NCI-H2196 treated with DMSO at 0.1 percent for 48 hours (cell line): Measurements from ENCODE around the gene GCSH.
A peak's percentile ranks its signal among the peaks of the same experiment; 100 is the strongest.
"Not testable (repeated sequence)": the region's sequence is repeated elsewhere in the genome, so short reads cannot be mapped to it uniquely, and the experiment has no call there.

Experiments used
- DNase-seq: peaks from one replicate; lab custom pipeline; 2025; ENCODE audit not compliant: unreplicated experiment; lab: John Stamatoyannopoulos, UW

The GCSH gene

GRCh38 chr16:81095953-81096714 lies at the start of gene GCSH:
Gene GCSH (minus strand): TSS chr16:81096395. CDS start chr16:81096278, 117 bp downstream.
- peak; percentile 84 for DNase-seq

GRCh38 chr16:81143921-81144471 lies 47.8 kb upstream of the GCSH start:
- no peak for DNase-seq

GRCh38 chr16:81142864-81143263 lies 46.7 kb upstream of the GCSH start:
- no peak for DNase-seq

- no peak for DNase-seq
These were observed 45.0 kb upstream of the GCSH start for GRCh38 chr16:81140930-81141780.

- no peak for DNase-seq
These were observed 42.8 kb upstream of the GCSH start for GRCh38 chr16:81138831-81139557.

DNA sequence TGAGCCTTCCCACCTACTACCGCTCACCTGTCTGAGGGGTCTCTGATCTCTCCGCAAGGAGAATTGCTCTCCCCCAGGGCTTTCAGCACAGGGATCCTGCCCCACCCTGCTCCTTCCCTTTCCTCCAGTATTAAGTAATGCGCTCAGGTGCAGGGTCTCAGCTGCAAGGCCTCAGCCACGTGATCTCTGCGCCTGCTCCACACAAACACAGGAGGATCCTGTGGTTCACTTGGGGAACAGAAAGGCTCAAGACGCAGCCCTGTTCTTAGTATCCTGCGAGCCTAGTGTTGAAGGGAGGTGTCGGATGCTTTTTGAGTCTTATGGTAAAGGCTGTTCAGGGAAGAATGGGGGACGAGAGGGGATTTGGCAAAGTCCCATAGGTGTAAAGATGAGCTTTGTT lies 41.6 kb upstream of the GCSH start:
- no peak for DNase-seq

GRCh38 chr16:81136390-81137335 lies 40.5 kb upstream of the GCSH start:
- DNase-seq, result no peak

- no peak for DNase-seq
These were observed 33.9 kb upstream of the GCSH start for GRCh38 chr16:81130126-81130525.

DNA sequence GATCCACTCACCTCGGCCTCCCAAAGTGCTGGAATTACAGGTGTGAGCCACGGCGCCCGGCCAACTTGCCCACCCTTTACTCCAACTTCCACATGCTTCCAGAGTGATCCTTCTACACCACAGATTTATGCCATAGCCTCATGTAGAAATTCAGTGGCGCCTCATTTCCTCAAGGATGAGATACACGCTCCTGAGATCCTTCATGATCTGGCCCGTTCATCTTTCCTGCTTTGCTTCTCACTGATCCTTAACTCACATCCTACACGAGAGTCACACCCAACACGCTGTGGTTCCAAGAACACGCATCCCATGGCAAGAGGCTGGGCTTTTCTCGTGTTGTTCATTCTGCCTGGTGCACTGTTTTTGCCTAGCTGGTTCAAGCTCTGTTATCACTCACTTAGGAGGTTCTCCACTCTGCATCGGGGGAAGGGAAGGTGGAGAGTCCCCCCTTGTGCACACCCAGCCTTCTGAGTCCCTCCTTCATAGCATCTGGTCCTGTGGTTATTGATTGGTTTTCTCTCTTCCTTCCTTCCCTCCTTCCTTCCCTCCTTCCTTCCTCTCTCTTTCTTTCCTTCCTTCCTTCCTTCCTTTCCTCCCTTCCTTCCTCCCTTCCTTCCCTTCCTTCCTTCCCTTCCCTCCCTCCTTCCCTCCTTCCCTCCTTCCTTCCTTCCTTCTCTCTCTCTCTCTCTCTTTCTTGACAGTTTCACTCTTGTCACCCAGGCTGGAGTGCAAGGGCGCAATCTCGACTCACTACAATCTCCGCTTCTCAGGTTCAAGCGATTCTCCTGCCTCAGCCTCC lies 32.7 kb upstream of the GCSH start:
- no peak for DNase-seq

GRCh38 chr16:81127051-81127450 lies 30.9 kb upstream of the GCSH start:
- DNase-seq, result no peak

DNA sequence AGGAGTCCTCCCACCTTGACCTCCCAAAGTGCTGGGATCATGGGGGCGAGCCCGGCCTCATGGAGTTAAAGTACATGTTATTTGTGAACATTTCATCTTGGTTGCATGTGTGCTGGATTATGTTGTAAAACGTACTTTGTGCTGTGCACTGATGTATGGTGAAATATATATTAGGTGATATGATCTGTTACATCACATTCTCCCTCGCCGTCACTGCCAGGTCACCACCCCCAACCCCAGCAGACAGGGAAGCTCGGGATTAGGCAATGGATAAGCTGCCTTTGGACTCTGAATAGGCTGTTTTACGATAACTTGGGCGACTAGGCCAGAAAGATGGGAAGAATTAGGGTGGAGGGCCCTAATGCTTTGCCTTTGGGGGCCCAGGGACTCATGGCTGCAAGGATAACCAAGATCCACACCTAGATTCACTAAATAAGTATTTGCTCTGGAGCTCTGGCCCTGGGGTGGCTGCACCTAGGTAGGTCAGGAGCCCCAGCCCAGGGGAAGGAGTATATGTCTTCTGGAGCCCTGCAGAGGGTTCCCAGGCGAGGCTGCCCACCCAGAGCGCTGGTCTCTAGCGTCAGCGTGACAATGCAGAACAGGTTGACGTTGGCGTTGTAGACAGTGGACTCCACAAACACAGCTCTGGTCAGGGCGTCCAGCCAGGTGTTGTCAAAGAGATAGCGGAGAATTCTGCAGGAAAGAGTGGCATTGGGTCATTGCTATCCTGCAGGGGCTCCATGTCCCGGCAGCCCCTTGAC lies 27.1 kb upstream of the GCSH start:
- DNase-seq, result no peak

DNA sequence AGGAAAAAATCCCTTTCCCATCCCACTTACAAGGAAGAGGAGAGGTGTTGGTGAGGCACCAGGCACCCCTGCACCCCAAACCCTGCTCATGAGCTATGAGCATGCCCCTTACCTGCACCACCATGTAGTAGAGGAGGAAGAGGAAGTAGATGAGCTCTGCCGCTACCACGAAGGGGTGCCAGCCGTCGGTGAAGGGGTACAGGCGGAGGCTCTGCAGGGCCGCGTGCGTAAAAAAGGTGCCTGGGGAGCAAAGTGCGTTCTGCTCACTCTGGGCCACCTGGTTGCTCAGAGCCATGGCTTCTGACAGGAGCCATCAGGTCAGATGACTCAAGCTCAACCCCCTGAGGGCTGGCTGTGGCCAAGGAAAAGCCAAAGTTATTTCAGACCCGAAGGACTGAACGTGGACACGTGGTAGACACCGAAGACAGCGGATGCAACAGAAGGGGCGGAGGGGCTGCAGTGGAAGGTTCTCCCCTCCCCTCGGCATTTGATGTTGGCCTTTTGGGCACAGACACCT lies 25.3 kb upstream of the GCSH start:
- no peak for DNase-seq

DNA sequence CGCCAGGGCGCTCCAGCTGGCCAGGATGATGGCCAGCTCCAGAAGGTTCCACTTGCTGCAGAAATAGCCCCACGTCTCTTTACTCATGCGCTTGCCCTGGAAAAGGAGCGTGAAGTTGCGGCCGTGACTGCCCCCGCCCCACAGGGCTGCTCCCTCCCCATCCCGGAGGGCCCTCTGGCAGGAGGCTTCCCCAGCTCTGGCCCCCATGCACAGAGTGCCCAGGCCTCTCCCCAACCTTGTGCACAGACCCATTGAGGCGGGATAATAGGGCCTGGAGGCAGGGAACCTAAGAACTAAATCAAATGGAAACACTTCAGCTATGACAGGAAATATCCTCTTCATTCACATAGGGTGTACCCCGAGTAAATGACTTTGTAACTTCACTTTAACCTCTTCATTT lies 21.2 kb upstream of the GCSH start:
- no peak for DNase-seq

GRCh38 chr16:81116285-81116684 lies 20.1 kb upstream of the GCSH start:
- no peak for DNase-seq

DNA sequence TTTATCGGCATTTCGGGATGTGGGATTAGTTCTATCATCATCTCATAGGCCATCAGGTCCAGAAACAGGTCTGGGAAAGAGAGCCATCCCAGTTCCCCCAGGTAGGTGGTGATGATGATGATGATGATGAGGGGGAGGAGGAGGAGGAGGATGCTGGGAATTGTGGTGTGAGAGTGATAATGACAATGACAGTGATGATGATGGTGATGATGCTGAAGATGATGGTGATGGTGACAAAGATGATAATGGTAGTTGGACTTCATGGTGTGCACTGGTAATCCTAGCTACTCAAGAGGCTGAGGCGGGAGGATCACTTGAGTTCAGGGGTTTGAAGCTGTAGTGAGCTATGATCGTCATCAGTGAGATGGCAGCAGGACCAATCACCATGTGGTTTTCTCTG lies 16.3 kb upstream of the GCSH start:
- DNase-seq, result no peak

GRCh38 chr16:81109274-81109673 lies 13.1 kb upstream of the GCSH start:
- DNase-seq, result not testable (repeated sequence)

DNA sequence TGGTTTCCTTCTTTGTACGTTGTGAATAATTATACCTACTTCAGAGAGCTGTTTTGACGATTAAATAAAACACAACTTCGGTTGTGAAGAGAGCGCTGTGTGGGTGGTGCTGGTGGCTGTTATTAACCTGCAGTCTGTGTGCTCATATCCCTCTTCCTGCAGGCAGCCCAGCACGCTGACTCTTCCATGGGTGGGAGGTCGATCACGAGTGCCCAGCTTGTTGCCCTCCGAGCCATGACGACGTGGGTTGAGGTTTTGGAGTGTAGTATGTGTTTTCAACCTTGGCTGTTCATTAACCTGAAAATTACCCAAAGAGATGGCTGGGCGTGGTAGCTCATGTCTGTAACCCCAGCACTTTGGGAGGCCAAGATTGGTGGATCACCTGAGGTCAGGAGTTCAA lies 11.3 kb upstream of the GCSH start:
- no peak for DNase-seq

DNA sequence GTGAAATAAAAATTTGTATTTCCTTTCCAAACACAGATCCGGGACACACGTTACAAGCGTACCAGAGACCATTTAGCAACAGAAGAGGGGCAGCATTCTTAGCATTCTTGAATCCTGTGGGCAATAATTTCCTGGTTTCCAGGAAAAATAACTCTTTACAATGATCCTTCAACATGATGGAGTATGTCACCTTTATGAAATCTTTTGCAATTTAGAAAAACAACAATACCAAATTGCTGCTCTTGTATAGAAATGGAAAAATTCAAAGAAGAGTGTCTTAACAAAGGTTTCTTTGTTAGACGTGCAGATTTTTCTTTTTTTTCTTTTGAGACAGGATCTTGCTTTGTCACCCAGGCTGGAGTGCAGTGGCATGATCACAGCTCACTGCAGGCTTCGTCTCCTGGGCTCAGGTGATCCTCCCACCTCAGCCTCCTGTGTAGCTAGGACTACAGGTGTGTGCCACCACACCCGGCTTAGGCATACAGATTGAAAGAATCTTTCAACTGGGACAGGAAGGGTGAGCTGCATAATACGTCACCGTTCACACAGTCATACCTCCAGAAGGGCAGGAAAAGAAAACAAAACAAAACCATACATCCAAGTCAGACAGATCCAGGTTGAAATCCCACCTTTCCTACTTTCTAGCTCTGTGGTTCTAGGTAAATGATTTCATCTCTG lies 10.8 kb upstream of the GCSH start:
- DNase-seq, result no peak
